ENCODE data around the gene CHAC1. TPM values are rescaled to one million over a fixed set of nuclear protein-coding genes. Genes with fewer than 3 reads are reported as not detected.
A peak's percentile ranks its signal among the peaks of the same experiment; 100 is the strongest.
"Not testable (repeated sequence)": the region's sequence is repeated elsewhere in the genome, so short reads cannot be mapped to it uniquely, and the experiment has no call there.

CHAC1 gene
- total RNA-seq, 1 donor from 2014 or later = 9.8 TPM

- no peak overlapping the region for H3K4me3 Mint-ChIP-seq
- no peaks in the 10 kb centered on the region for H3K9me3 Mint-ChIP-seq
- no peaks in the 10 kb centered on the region for H3K27me3 Mint-ChIP-seq
- intact Hi-C loops (cut with micrococcal nuclease) = no loop called here
- DNase-seq = no peak
- H3K36me3 Mint-ChIP-seq (ENCODE audit: low read depth) = peaks cover 9% of the 10 kb centered on the region
- H3K4me1 Mint-ChIP-seq = peaks cover 16% of the 10 kb centered on the region
- peak overlapping the region; percentile 16 for H3K27ac Mint-ChIP-seq
Observed at GRCh38 chr15:40959331-40960141, 6.3 kb downstream of the CHAC1 start.

- no peaks in the 10 kb centered on the region for H3K27me3 Mint-ChIP-seq
- no peak overlapping the region for H3K4me3 Mint-ChIP-seq
- H3K9me3 Mint-ChIP-seq = no peaks in the 10 kb centered on the region
- peaks cover 6% of the 10 kb centered on the region for H3K36me3 Mint-ChIP-seq (ENCODE audit: low read depth)
- peaks cover 12% of the 10 kb centered on the region for H3K4me1 Mint-ChIP-seq
- no peak for DNase-seq
- intact Hi-C loops (cut with micrococcal nuclease) = no loop called here
- peak overlapping the region; percentile 16 for H3K27ac Mint-ChIP-seq
Observed at GRCh38 chr15:40960151-40960885, 7.0 kb downstream of the CHAC1 start.

DNA sequence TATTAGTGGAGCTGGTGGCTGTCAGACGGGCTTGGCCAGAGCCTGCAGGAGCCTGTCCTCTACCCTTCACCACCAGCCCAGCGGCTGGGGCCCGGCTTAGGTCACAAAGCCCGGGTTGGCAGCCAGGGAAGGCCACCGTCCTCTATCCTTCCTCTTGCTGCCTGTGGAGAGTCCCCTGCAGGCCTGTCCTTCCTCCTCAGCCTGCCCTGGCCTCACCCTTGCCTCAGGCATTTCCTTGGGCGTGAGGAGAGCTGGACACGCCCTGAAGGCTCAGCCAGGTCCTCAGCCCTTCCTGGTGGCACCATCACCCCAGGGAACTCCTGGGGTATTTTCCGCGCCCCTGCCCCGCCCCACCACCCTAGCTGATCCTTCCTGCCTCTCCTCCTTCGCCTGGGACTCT, 7.7 kb downstream of the CHAC1 start:
- no peak overlapping the region for H3K4me3 Mint-ChIP-seq
- peaks cover 10% of the 10 kb centered on the region for H3K4me1 Mint-ChIP-seq

GRCh38 chr15:40961740-40962139, 8.5 kb downstream of the CHAC1 start:
- H3K4me1 Mint-ChIP-seq; H3K36me3 Mint-ChIP-seq (ENCODE audit: low read depth); H3K27me3 Mint-ChIP-seq; intact Hi-C loops (cut with micrococcal nuclease); H3K9me3 Mint-ChIP-seq; H3K27ac Mint-ChIP-seq; DNase-seq; H3K4me3 Mint-ChIP-seq: not testable (repeated sequence)

More for the DNA sequence above, 7.7 kb downstream of the CHAC1 start:
- Mint-ChIP-seq H3K36me3 (ENCODE audit: low read depth) (peaks cover 4% of the 10 kb centered on the region), H3K27me3 (no peaks in the 10 kb centered on the region), H3K9me3 (no peaks in the 10 kb centered on the region), H3K27ac (no peak overlapping the region)
- intact Hi-C loops (cut with micrococcal nuclease) = no loop called here
- DNase-seq = no peak

GRCh38 chr15:40962317-40962716, 9.0 kb downstream of the CHAC1 start:
- H3K27ac Mint-ChIP-seq; H3K4me3 Mint-ChIP-seq; intact Hi-C loops (cut with micrococcal nuclease); H3K9me3 Mint-ChIP-seq; H3K36me3 Mint-ChIP-seq (ENCODE audit: low read depth); H3K27me3 Mint-ChIP-seq; DNase-seq; H3K4me1 Mint-ChIP-seq: not testable (repeated sequence)

GRCh38 chr15:40963201-40963600, 9.9 kb downstream of the CHAC1 start:
- no peak overlapping the region for H3K27ac Mint-ChIP-seq
- no peaks in the 10 kb centered on the region for H3K36me3 Mint-ChIP-seq (ENCODE audit: low read depth)
- H3K4me3 Mint-ChIP-seq = no peak overlapping the region
- no peaks in the 10 kb centered on the region for H3K27me3 Mint-ChIP-seq
- no peaks in the 10 kb centered on the region for H3K9me3 Mint-ChIP-seq
- no peak for DNase-seq
- intact Hi-C loops (cut with micrococcal nuclease) = no loop called here
- H3K4me1 Mint-ChIP-seq = peaks cover 7% of the 10 kb centered on the region

DNA sequence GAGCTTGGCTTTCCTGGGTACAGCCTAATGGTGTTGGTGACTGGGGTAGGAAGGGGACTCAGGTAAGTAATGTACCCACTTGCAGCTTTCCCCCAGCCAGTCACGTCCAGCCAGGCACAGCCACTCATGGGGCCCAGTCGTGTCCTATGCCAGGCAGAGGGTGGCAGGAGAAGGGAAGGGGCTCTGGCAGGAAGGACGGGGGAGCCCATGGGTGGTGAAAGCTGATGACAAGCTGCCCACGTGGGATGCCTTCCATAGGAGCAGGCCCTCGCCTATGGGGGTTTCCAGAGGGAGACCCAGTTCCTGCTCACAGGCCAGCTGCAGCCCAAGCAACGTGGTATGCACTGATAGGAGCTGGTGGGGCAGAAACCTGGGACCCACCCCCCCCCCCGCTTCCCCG, 10.7 kb downstream of the CHAC1 start:
- Mint-ChIP-seq H3K9me3 (no peaks in the 10 kb centered on the region), H3K27me3 (no peaks in the 10 kb centered on the region), H3K4me3 (no peak overlapping the region), H3K4me1 (peaks cover 3% of the 10 kb centered on the region), H3K36me3 (ENCODE audit: low read depth) (no peaks in the 10 kb centered on the region), H3K27ac (no peak overlapping the region)
- no peak for DNase-seq
- intact Hi-C loops (cut with micrococcal nuclease) = no loop called here

DNA sequence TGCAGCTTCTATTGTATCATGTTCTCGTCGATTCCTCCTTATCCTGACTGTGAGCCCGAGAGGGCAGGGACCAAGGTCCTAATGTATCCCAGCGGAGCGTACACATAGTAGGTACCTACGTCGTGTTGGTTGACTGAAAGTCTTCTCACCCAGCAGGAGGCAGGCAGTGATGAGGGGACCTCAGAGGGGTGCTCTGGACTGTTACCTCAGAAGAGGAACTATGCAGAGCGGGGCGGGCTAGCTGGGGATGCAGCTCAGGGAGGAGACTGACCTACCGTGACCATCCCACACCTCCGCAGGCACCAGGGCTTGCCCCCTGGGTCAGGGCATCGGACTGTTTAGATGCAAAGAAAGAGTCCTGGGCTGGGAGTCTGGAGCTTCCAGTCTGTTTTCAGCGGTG, 11.4 kb downstream of the CHAC1 start:
- peaks cover 3% of the 10 kb centered on the region for H3K4me1 Mint-ChIP-seq
- H3K4me3 Mint-ChIP-seq = no peak overlapping the region
- no peaks in the 10 kb centered on the region for H3K27me3 Mint-ChIP-seq
- no peak overlapping the region for H3K27ac Mint-ChIP-seq
- no peaks in the 10 kb centered on the region for H3K9me3 Mint-ChIP-seq
- intact Hi-C loops (cut with micrococcal nuclease) = no loop called here
- no peak for DNase-seq
- no peaks in the 10 kb centered on the region for H3K36me3 Mint-ChIP-seq (ENCODE audit: low read depth)

GRCh38 chr15:40968290-40969085, 15.2 kb downstream of the CHAC1 start:
- Mint-ChIP-seq H3K4me1 (no peaks in the 10 kb centered on the region), H3K27me3 (no peaks in the 10 kb centered on the region), H3K36me3 (ENCODE audit: low read depth) (no peaks in the 10 kb centered on the region), H3K27ac (no peak overlapping the region), H3K4me3 (no peak overlapping the region), H3K9me3 (no peaks in the 10 kb centered on the region)
- DNase-seq = no peak
- intact Hi-C loops (cut with micrococcal nuclease) = no loop called here

DNA sequence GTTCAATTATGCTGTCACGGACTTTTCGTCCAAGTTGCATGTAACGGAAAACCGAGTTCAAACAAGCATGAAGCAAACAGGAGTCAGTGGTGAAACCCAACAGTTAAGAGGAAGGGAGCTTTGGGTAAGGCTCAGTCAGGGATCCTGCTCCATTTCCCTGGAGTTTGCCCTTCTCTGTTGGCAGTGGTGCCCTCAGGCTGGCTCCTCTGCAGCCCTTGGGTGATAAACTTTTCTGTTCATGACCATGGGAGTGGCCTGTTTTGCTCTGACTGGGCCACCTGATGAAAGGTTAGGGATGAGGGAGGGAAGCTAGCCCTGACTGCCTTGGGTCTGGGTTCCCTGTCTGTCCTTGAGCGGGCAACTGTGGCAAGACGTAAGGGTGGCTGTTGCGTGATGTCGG, 16.1 kb downstream of the CHAC1 start:
- Mint-ChIP-seq H3K4me1 (no peaks in the 10 kb centered on the region), H3K36me3 (ENCODE audit: low read depth) (no peaks in the 10 kb centered on the region), H3K4me3 (no peak overlapping the region), H3K9me3 (no peaks in the 10 kb centered on the region), H3K27ac (no peak overlapping the region), H3K27me3 (no peaks in the 10 kb centered on the region)
- intact Hi-C loops (cut with micrococcal nuclease) = no loop called here
- no peak for DNase-seq

GRCh38 chr15:40974879-40975278, 21.6 kb downstream of the CHAC1 start:
- Mint-ChIP-seq H3K36me3 (ENCODE audit: low read depth) (peaks cover 26% of the 10 kb centered on the region), H3K4me3 (no peak overlapping the region), H3K4me1 (peaks cover 3% of the 10 kb centered on the region), H3K27me3 (no peaks in the 10 kb centered on the region), H3K9me3 (no peaks in the 10 kb centered on the region), H3K27ac (no peak overlapping the region)
- DNase-seq = no peak
- intact Hi-C loops (cut with micrococcal nuclease) = no loop called here

- no peaks in the 10 kb centered on the region for H3K27me3 Mint-ChIP-seq
- DNase-seq = no peak
- no peak overlapping the region for H3K27ac Mint-ChIP-seq
- H3K4me1 Mint-ChIP-seq = peaks cover 3% of the 10 kb centered on the region
- no peaks in the 10 kb centered on the region for H3K9me3 Mint-ChIP-seq
- H3K4me3 Mint-ChIP-seq = no peak overlapping the region
- intact Hi-C loops (cut with micrococcal nuclease) = no loop called here
- H3K36me3 Mint-ChIP-seq (ENCODE audit: low read depth) = peaks cover 45% of the 10 kb centered on the region
Observed at GRCh38 chr15:40976819-40977218, 23.5 kb downstream of the CHAC1 start.

- Mint-ChIP-seq H3K4me3 (no peak overlapping the region), H3K4me1 (peaks cover 3% of the 10 kb centered on the region), H3K27me3 (no peaks in the 10 kb centered on the region), H3K36me3 (ENCODE audit: low read depth) (peaks cover 57% of the 10 kb centered on the region), H3K9me3 (no peaks in the 10 kb centered on the region), H3K27ac (no peak overlapping the region)
- DNase-seq = no peak
- intact Hi-C loops (cut with micrococcal nuclease) = no loop called here
Observed at GRCh38 chr15:40978141-40978540, 24.9 kb downstream of the CHAC1 start.

- peaks cover 60% of the 10 kb centered on the region for H3K36me3 Mint-ChIP-seq (ENCODE audit: low read depth)
- H3K4me3 Mint-ChIP-seq = no peak overlapping the region
- no peaks in the 10 kb centered on the region for H3K27me3 Mint-ChIP-seq
- intact Hi-C loops (cut with micrococcal nuclease) = no loop called here
- no peak overlapping the region for H3K27ac Mint-ChIP-seq
- no peak for DNase-seq
- no peaks in the 10 kb centered on the region for H3K9me3 Mint-ChIP-seq
- H3K4me1 Mint-ChIP-seq = peaks cover 3% of the 10 kb centered on the region
Observed at GRCh38 chr15:40978562-40978961, 25.3 kb downstream of the CHAC1 start.
